HG03095 (cell line): ENCODE measurements around the gene C22orf39.
"Not testable (repeated sequence)": the region's sequence is repeated elsewhere in the genome, so short reads cannot be mapped to it uniquely, and the experiment has no call there.

Experiments
- ATAC-seq: cut with Tn5 transposase; IDR thresholded peaks from one replicate; pipeline ENCODE4 v1.9.1; 2021; ENCODE audit warnings: moderate library complexity; ENCODE audit not compliant: unreplicated experiment

Gene C22orf39

DNA sequence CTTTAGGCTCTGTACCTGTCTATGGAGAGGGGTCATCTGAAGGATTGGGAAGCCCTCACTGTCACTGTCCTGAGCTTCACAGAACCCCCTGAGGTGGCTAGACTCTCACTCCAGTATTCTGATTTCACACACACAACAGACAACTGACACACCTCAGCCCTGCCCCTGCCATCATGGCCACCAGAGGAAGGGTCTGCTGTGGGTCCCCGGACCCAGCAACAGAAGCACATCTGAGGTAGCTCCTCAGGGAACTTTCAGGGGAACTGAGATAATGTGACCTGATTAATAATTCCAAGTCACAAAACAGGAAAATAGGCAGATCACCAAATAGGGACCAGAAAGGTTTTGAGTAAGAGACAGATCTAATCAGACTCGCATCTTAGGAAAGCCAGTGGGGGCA, 7.5 kb upstream of the C22orf39 start:
- no peak for ATAC-seq

GRCh38 chr22:19454156-19454555, 6.6 kb upstream of the C22orf39 start:
- no peak for ATAC-seq

- no peak for ATAC-seq
Measured at GRCh38 chr22:19453718-19454117, 6.2 kb upstream of the C22orf39 start.

DNA sequence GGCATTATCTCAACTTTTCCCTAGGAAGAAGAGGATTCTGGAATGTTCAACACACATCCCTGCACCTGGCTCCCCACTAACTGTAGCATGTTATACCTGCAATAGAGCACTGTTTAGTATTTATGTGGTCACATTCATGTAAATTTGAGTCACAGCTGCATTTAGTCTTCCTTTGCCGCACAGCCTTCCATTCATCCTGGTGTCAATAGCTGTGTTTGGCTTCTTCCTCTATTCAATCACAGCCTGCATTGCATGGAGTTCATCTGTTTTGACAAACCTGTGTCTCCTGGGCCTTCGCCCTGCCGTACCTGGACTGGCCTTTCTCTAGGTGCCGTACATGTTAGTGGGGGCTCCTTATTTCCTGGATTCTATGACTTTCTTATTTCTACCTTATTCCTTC, 4.1 kb upstream of the C22orf39 start:
- no peak for ATAC-seq

DNA sequence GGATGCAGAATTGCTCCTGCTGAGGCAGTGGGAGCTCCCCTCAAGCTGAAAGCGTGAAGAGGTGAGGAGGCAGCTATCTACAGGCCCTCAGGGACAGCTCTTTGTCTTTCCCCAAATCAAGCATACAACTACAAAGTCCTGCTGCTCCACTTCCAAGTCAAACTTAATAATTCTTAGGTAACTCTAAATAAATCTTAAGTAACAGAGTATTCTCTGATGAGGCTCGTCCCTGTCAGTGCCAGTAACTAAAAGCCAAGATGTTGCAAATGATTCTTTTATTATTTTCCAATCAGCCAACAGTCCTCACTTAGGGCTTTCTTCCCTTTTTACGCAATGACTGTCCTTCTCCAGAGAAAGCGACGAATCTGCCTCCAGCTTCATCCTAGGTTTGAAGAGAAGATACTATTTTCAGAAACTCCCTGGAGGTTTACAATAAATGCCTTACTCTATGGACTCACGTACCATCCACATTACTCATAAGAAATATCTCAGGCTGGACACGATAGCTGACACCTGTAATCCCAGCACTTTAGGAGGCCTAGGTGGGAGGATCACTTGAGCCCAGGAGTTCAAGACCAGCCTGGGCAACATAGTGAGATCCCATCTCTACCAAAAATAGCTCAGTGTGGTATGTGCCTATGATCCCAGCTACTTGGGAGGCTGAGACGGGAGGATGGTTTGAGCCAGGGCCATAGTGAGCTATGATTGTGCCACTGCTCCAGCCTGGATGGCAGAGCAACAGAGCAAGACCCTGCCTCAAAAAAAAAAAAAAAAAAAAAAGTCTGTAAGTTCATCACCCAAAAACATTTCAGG, 3.1 kb upstream of the C22orf39 start:
- no peak for ATAC-seq

DNA sequence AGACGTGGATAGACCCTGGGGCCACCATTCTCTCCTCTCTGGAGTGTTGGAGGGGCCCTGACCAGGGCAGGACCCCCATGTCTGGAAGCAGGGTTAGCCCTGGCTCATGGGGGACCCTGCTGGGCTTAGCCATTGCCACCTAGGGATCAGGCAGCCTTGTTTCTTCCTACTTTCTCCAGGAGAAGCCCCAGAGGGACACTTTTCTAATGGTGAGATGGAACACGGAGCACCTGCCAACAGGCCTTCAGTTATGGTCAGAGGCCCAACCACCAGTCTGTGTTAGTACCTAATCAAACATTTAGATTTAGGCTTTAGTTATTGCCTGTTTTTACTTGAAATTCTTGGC, 1.9 kb upstream of the C22orf39 start:
- ATAC-seq, result no peak

- ATAC-seq, result no peak
Measured at GRCh38 chr22:19448739-19449421, 1.4 kb upstream of the C22orf39 start.

GRCh38 chr22:19448076-19448607, 631 bp upstream of the C22orf39 start:
- peak; percentile 25 for ATAC-seq

DNA sequence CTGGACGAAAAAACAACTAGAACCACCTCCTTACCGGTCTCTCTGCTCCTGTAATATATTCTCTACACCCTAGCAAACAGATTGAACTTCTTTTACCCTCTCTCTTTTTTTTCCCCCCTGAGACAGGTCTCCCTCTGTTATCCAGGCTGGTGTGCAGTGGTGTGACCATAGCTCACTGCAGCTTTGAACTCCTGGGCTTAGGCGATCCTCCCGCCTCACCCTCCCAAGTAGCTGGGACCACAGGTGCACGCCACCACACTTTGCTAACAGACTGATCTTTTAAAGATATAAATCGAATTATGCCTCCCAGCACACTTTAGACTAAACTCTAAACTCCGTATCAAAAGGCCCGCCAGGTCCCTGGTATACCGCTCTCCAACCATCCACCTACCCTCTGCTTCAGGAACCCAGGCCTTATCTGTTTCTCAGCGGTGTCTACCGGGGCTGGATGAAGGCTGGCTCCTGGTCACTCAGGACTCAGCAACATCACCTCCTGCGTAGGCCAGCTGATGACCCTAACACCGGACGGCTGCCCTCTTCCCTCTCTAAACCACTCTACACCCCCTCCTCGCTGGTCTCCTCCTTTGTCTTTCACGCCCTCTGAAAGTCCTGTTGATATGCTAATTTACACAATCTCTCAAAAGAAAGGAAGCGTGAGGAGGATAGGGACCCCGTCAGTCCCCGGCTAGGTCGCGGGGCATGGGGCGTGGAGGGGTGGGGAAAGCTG, 745 bp downstream of the C22orf39 start:
- ATAC-seq, result no peak

DNA sequence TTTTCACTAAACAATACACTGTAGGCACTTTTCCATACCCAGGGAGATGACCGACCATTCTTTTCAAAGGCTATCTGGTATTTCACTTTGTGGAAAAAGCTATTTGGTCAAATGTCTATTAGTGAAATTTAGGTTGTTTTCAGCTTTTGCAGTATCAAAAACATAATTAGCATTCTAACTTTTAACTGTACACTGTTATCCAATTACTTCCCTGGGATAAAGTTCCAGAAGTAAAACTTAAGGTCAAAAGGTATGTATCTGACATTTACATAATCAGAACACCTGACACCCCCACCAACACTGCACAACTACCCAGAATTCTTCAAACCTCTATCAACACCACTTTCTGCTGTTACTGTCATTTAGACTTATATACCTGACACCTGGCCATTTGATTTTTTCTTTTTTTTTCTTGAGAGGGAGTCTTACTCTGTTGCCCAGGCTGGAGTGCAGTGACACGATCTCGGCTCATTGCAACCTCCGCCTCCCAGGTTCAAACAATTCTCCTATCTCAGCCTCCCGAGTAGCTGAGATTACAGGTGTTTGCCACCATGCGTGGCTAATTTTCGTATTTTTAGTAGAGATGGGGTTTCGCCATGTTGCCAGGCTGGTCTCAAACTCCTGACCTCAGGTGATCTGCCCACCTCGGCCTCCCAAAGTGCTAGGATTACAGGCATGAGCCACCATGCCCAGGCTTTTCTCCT, 2.1 kb downstream of the C22orf39 start:
- not testable (repeated sequence) for ATAC-seq

DNA sequence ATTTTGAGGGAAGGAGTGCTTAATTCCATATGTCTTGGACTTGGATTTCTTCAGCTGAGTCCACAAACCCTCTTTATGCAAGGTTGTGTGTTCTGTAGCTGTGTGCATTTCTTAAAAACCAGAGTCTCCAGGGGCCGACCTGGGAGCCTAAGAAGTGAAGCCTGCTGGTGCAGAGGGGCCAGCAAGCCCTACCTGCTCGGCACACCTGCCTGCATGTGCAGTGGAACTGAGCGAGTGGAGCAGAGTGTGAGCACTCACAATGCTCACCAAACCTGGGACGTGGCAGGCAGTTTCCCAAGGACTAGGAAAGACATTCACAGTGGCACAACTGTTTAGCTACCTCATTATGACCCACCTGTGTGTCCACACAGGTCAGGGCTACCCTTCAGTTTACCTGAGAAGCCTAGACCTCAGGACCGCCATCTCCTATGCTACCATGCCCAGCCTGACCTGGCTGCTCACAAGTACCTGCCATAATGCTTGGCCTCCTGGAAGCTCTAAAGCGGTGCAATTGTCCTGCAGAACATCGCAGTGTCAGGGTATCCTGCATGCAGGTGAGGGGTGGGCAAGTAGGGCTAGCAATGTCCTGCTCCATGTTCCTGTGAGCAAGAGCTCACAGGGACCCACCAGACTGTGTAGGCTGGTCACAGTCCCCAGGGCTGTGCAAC, 3.8 kb downstream of the C22orf39 start:
- no peak for ATAC-seq

- no peak for ATAC-seq
Measured at GRCh38 chr22:19442166-19442565, 5.3 kb downstream of the C22orf39 start.

- no peak for ATAC-seq
Measured at GRCh38 chr22:19440411-19441195, 6.9 kb downstream of the C22orf39 start.

DNA sequence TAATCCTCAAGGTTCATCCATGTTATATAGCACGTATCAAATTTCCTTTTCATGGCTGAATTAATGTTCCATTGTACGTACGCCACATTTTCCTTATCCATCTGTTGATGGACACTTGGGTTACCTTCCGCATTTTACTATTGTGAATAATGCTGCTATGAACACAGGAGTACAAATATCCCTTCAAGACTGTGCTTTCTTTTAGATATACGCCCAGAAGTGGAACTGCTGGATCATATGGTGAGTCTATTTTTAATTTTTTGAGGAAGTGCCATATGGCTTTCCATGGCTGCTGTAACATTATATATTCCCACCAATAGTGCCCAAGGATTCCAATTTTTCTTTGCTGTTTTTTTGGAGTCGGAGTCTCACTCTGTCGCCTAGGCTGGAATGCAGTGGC, 9.2 kb downstream of the C22orf39 start:
- ATAC-seq, result no peak

GRCh38 chr22:19436444-19437161, 10.9 kb downstream of the C22orf39 start:
- ATAC-seq, result not testable (repeated sequence)

DNA sequence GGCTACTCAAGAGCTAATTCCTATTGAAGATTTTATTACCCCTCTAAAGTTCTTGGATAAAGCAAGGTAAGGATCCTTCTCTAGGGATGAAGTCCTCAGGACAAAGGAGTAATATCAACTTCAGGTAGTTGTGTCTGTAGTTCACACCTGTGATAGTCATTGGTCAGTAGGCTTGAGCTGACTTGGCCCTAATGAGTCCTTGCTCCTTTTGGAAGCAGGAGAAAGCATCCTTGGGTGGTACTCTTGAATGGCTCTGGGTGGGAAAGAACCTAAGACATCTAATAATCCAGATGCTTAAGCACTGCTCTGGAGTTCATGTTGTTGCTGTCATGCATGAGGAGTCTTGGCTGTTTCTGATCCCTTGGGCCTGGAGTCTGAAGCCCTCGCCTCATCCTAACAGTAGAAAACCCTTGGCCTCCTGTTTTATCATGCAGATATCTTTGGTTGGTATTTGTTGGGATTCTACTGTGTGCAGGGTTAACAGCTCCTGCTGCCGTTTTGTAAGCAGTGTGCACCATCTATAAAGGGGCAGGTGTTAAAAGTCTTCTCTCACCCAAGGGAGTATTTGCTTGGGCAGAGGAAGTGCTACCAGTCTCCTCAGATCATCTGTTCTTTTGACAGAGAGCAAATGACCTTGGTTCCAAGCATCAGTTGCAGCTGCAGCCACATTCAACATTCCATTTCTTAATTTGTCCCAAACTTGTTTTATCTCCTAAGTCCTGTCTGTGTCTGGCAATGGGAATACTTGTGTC, 12.5 kb downstream of the C22orf39 start:
- ATAC-seq, result no peak

GRCh38 chr22:19434401-19434800, 13.1 kb downstream of the C22orf39 start:
- ATAC-seq, result no peak

- ATAC-seq, result peak; percentile 68
Measured at GRCh38 chr22:19432133-19432851, 15.2 kb downstream of the C22orf39 start, which contains the start of gene MRPL40. MRPL40 (plus strand) TSS chr22:19432545; CDS start chr22:19432555, 10 bp downstream.
